PC-3 (cell line): ENCODE results near the gene MALL. TPM values are rescaled to one million over a fixed set of nuclear protein-coding genes. Genes with fewer than 3 reads are reported as not detected.
"Not testable (repeated sequence)": the region's sequence is repeated elsewhere in the genome, so short reads cannot be mapped to it uniquely, and the experiment has no call there.

ENCODE experiments used
- ATAC-seq: fragments of 200-7000 bp; cut with Tn5 transposase; 2 replicates; pipeline ENCODE4 v1.9.1; 2020; ENCODE audit warnings: mild to moderate bottlenecking, moderate library complexity
- BruUV-seq: library from RNA; stranded (reverse); fragments of 400-500 nt; replicated peaks from 2 replicates; lab custom pipeline; 2021; lab: Mats Ljungman, UMichigan
- CTCF ChIA-PET: fragments of 300-600 bp; sonication (Branson Sonifier 250); formaldehyde crosslinking; loops from one replicate; lab custom pipeline; 2022; ENCODE audit warnings: antibody characterized with exemption; lab: Charles Lee
- POLR2A ChIA-PET: fragments of 300-600 bp; sonication (Branson Sonifier 250); formaldehyde crosslinking; loops from one replicate; lab custom pipeline; 2022; ENCODE audit warnings: antibody characterized with exemption; ENCODE audit not compliant: unreplicated experiment; lab: Charles Lee
- DNase-seq: peaks from one replicate; pipeline ENCODE4 v3.0.0-alpha.2; 2015
- H2AFZ ChIP-seq: fragments of 300-600 bp; sonication (generic); 2 replicates; pipeline ENCODE4 v1.6.0; 2016; ENCODE audit warnings: antibody characterized with exemption, low read length
- H3F3A ChIP-seq: fragments of 300-600 bp; sonication (generic); one replicate; pipeline ENCODE4 v1.6.0; 2017; ENCODE audit warnings: antibody characterized with exemption, low read length, control low read depth, mild to moderate bottlenecking; ENCODE audit not compliant: unreplicated experiment
- H3K27ac ChIP-seq: fragments of 300-600 bp; sonication (generic); 2 replicates; pipeline ENCODE4 v1.5.1; 2016; ENCODE audit warnings: mild to moderate bottlenecking, low read length
- H3K27me3 ChIP-seq: fragments of 300-600 bp; sonication (generic); 2 replicates; pipeline ENCODE4 v1.6.1; 2016; ENCODE audit warnings: low read length, mixed read lengths
- H3K36me3 ChIP-seq: fragments of 300-600 bp; sonication (generic); 2 replicates; pipeline ENCODE4 v1.6.1; 2016; ENCODE audit warnings: low read depth, mixed run types, low read length, mixed read lengths
- H3K4me1 ChIP-seq: fragments of 300-600 bp; sonication (generic); 2 replicates; pipeline ENCODE4 v1.5.1; 2016; ENCODE audit warnings: low read length; ENCODE audit not compliant: insufficient read depth
- H3K4me2 ChIP-seq: fragments of 300-600 bp; sonication (generic); 2 replicates; pipeline ENCODE4 v1.6.0; 2016; ENCODE audit warnings: low read length
- H3K4me3 ChIP-seq: fragments of 300-600 bp; sonication (generic); 2 replicates; pipeline ENCODE4 v1.5.1; 2016; ENCODE audit warnings: mild to moderate bottlenecking, low read length, mixed read lengths
- H3K79me2 ChIP-seq: fragments of 300-600 bp; sonication (generic); 2 replicates; pipeline ENCODE4 v1.6.1; 2017; ENCODE audit warnings: low read length, mixed read lengths
- H3K9ac ChIP-seq: fragments of 300-600 bp; sonication (generic); 2 replicates; pipeline ENCODE4 v1.6.0; 2016; ENCODE audit warnings: mild to moderate bottlenecking, low read length
- H3K9me2 ChIP-seq: fragments of 300-600 bp; sonication (generic); replicated peaks from 2 replicates; pipeline ENCODE4 v1.6.1; 2016; ENCODE audit warnings: mixed run types, low read length, mixed read lengths
- H3K9me3 ChIP-seq: fragments of 300-600 bp; sonication (generic); 2 replicates; pipeline ENCODE4 v1.6.1; 2016; ENCODE audit warnings: low read length, mixed read lengths
- H4K20me1 ChIP-seq: fragments of 300-600 bp; sonication (generic); 2 replicates; pipeline ENCODE4 v1.6.1; 2016; ENCODE audit warnings: low read length, mixed read lengths
- intact Hi-C: fragments of 100-400 bp; cut with micrococcal nuclease; formaldehyde crosslinking; loops from 2 replicates; pipeline ENCODE4 v1.9.0; 2023
- total RNA-seq: library from RNA; depleted of rRNA; stranded (reverse); fragments of >200 nt; gene quantifications from 2 replicates; pipeline ENCODE4 v1.2.3, GENCODE V29; 2014

Gene MALL
- total RNA-seq, 1 experiment from 2014 or later, result 123 TPM

- BruUV-seq, H3K36me3 ChIP-seq, CTCF ChIA-PET, H4K20me1 ChIP-seq, POLR2A ChIA-PET, H3K4me1 ChIP-seq, H3K27me3 ChIP-seq, H3K27ac ChIP-seq, H3K9me2 ChIP-seq, intact Hi-C loops, DNase-seq, H2AFZ ChIP-seq, ATAC-seq, H3K79me2 ChIP-seq, H3K4me2 ChIP-seq, H3K9me3 ChIP-seq, H3K4me3 ChIP-seq, H3K9ac ChIP-seq, H3F3A ChIP-seq: not testable (repeated sequence)
Measured at GRCh38 chr2:110062332-110062731, 53.3 kb downstream of the MALL start.

GRCh38 chr2:110060550-110060949, 55.1 kb downstream of the MALL start:
- H3K4me1 ChIP-seq, H3K36me3 ChIP-seq, H3K27me3 ChIP-seq, H3F3A ChIP-seq, H4K20me1 ChIP-seq, H3K4me3 ChIP-seq, H3K9me2 ChIP-seq, H2AFZ ChIP-seq, POLR2A ChIA-PET, H3K9ac ChIP-seq, BruUV-seq, intact Hi-C loops, H3K9me3 ChIP-seq, DNase-seq, H3K79me2 ChIP-seq, H3K4me2 ChIP-seq, CTCF ChIA-PET, ATAC-seq, H3K27ac ChIP-seq: not testable (repeated sequence)

- DNase-seq, H3K9ac ChIP-seq, H3F3A ChIP-seq, H3K4me1 ChIP-seq, H2AFZ ChIP-seq, H3K36me3 ChIP-seq, CTCF ChIA-PET, H3K9me2 ChIP-seq, H3K27me3 ChIP-seq, POLR2A ChIA-PET, BruUV-seq, H3K4me3 ChIP-seq, H4K20me1 ChIP-seq, H3K27ac ChIP-seq, intact Hi-C loops, H3K9me3 ChIP-seq, H3K4me2 ChIP-seq, H3K79me2 ChIP-seq: not testable (repeated sequence)
- ATAC-seq, result peak; percentile 66
Measured at GRCh38 chr2:110059694-110060358, 55.8 kb downstream of the MALL start.

- H3K27me3 ChIP-seq, H3K79me2 ChIP-seq, H3K9me2 ChIP-seq, H3K4me3 ChIP-seq, H3K9ac ChIP-seq, H3K4me2 ChIP-seq, H3K9me3 ChIP-seq, H3K4me1 ChIP-seq, POLR2A ChIA-PET, H2AFZ ChIP-seq, H3F3A ChIP-seq, intact Hi-C loops, DNase-seq, H4K20me1 ChIP-seq, BruUV-seq, H3K27ac ChIP-seq, CTCF ChIA-PET, H3K36me3 ChIP-seq, ATAC-seq: not testable (repeated sequence)
Measured at GRCh38 chr2:110059009-110059693, 56.5 kb downstream of the MALL start.

- CTCF ChIA-PET, POLR2A ChIA-PET, H3K9ac ChIP-seq, ATAC-seq, BruUV-seq, intact Hi-C loops, H3K27me3 ChIP-seq, H3K4me3 ChIP-seq, H3K4me2 ChIP-seq, H3K9me3 ChIP-seq, DNase-seq, H3K36me3 ChIP-seq, H3K4me1 ChIP-seq, H3K27ac ChIP-seq, H4K20me1 ChIP-seq, H3K79me2 ChIP-seq, H3K9me2 ChIP-seq, H3F3A ChIP-seq, H2AFZ ChIP-seq: not testable (repeated sequence)
Measured at GRCh38 chr2:110058034-110058433, 57.6 kb downstream of the MALL start.

GRCh38 chr2:110055819-110056408, 59.7 kb downstream of the MALL start:
- POLR2A ChIA-PET, H3K9ac ChIP-seq, H3K27me3 ChIP-seq, H3K4me1 ChIP-seq, H4K20me1 ChIP-seq, ATAC-seq, H3K9me2 ChIP-seq, H3K79me2 ChIP-seq, H3K4me3 ChIP-seq, CTCF ChIA-PET, H2AFZ ChIP-seq, H3K9me3 ChIP-seq, intact Hi-C loops, DNase-seq, H3K36me3 ChIP-seq, H3F3A ChIP-seq, H3K27ac ChIP-seq, H3K4me2 ChIP-seq, BruUV-seq: not testable (repeated sequence)
